GM21360 (cell line): ENCODE results near the gene TPSD1.
"Not testable (repeated sequence)": the region's sequence is repeated elsewhere in the genome, so short reads cannot be mapped to it uniquely, and the experiment has no call there.

Experiments
- ATAC-seq: cut with Tn5 transposase; IDR thresholded peaks from one replicate; pipeline ENCODE4 v1.9.1; 2021; ENCODE audit warnings: mild to moderate bottlenecking, moderate library complexity; ENCODE audit not compliant: unreplicated experiment

TPSD1 gene

GRCh38 chr16:1261131-1261892 lies 5.4 kb downstream of the TPSD1 start:
- ATAC-seq: no peak

- no peak for ATAC-seq
These were observed 6.5 kb downstream of the TPSD1 start for GRCh38 chr16:1262210-1262845.

- no peak for ATAC-seq
These were observed 7.0 kb downstream of the TPSD1 start for GRCh38 chr16:1262846-1263221.

- ATAC-seq: no peak
These were observed 7.9 kb downstream of the TPSD1 start for GRCh38 chr16:1263591-1264344.

- no peak for ATAC-seq
These were observed 8.6 kb downstream of the TPSD1 start for GRCh38 chr16:1264345-1265089.

- ATAC-seq: no peak
These were observed 9.3 kb downstream of the TPSD1 start for GRCh38 chr16:1265090-1265630.

- ATAC-seq: no peak
These were observed 10.0 kb downstream of the TPSD1 start for GRCh38 chr16:1265826-1266225.

- ATAC-seq: not testable (repeated sequence)
These were observed 13.5 kb downstream of the TPSD1 start for GRCh38 chr16:1269418-1269817.

GRCh38 chr16:1271380-1271723 lies 15.5 kb downstream of the TPSD1 start:
- no peak for ATAC-seq

- ATAC-seq: not testable (repeated sequence)
These were observed 16.0 kb downstream of the TPSD1 start for GRCh38 chr16:1271724-1272413.

- no peak for ATAC-seq
These were observed 16.8 kb downstream of the TPSD1 start for GRCh38 chr16:1272453-1273198.

GRCh38 chr16:1273816-1274215 lies 17.9 kb downstream of the TPSD1 start:
- ATAC-seq: no peak

GRCh38 chr16:1274767-1275166 lies 18.9 kb downstream of the TPSD1 start:
- ATAC-seq: no peak

- ATAC-seq: no peak
These were observed 20.1 kb downstream of the TPSD1 start for GRCh38 chr16:1275791-1276579.

GRCh38 chr16:1276580-1276878 lies 20.7 kb downstream of the TPSD1 start:
- no peak for ATAC-seq

GRCh38 chr16:1277151-1277598 lies 21.3 kb downstream of the TPSD1 start:
- ATAC-seq: no peak

- no peak for ATAC-seq
These were observed 21.9 kb downstream of the TPSD1 start for GRCh38 chr16:1277617-1278282.

- ATAC-seq: no peak
These were observed 22.6 kb downstream of the TPSD1 start for GRCh38 chr16:1278477-1278876.
